GM21526 (cell line): Measurements from ENCODE around the gene DNAJB14.
"Not testable (repeated sequence)": the region's sequence is repeated elsewhere in the genome, so short reads cannot be mapped to it uniquely, and the experiment has no call there.

Experiments used
- ATAC-seq: cut with Tn5 transposase; IDR thresholded peaks from one replicate; pipeline ENCODE4 v1.9.1; 2021; ENCODE audit warnings: moderate library complexity; ENCODE audit not compliant: unreplicated experiment, low FRiP score

Gene DNAJB14

DNA sequence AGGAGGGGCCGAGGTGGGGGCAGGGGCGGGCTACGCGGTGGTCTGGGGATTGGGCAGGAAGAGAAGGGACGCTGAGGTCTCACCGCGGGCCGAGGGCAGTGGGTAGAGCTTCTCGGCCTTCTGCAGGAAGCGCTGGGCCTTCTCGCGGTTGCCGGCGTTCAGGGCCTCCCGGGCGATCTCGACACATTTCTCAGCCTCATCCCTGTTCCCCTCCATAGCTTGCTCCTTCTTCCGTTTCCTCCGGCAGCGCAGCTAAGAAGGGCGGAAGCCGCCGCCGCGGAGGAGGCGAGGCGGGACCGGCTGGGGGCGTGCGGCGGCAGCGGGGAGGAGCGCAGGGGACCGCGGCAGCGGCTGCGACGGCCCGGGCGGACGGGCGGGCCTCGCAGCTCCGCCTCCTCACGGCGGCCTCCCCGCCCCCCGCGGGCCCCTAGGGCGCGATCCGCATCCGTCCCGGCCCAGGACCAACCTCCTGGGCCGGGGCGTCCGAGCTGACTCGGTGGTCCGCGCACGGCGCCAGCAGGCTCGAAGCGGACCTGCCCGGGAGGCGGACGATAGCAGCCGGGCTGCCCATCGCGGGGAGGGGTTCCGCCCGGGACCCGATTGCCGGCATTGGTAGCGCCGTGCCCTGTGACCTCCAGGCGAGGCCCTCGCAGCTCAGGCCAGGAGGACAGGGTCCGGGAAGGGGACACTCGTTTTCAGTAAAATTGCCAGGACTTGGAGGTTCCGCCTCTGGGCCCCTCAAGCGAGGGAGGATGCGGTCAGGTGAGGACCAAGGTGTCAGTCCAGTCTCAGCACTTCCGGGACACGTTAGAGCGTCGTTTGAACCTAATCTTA, at the start of gene DNAJB14:
TSS of gene DNAJB14 (minus strand) at position 263 of the 834 bp plus-strand sequence. CDS start at position 216, 47 bp downstream.
- peak; percentile 44 for ATAC-seq

DNA sequence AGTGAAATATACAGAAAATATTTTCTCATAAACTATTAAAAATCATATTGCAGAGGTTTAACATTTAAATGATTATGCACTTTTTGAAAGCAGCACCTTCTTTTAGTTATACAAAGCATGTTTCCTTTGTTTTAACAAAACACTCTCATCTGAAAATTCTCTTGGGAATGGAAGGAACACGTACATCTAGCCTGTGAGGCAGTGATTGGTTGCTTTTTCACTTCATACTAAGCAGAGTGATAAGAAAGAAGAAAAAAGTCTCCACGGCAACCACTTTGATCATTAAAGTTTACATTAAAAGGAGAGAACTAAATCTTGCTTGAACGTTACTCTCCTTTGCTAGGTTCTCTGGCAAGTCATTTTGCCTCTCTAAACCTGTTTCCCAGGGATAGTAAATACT, 45.3 kb upstream of the DNAJB14 start:
- no peak for ATAC-seq

DNA sequence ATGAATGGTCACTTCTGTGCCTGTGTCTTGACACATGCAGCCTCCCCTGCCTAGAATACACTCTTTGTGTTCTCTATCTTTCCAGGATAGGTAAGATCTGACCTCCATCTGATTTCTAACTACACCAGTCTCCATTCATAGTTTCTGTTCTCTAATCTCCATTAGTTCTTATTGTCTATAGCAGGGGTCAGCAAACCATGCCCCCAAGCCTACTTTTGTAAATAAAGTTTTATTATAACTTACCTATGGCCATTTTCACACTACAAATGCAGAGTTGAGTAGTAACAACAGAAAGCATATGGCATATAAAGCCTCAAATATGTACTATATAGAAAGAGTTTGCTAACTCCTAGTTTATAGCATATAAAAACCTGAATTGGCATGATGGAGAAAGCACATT, 41.3 kb upstream of the DNAJB14 start:
- ATAC-seq = no peak

DNA sequence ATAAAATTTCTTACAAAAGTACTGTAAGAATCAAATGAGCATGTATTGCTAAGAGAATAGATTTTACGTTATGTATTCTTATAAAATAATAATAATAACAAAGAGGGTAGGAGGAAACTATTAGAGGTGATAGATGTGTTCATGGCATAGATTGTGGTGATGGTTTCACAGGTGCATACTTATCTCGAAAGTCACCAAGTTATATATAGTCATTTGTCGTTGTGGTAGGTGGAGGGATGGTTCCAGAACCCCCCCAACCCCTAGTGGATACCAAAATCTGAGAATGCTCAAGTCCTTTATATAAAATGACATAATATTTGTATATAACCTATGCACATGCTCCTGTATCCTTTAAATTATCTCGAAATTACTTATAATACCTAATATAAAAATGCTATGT, 40.4 kb upstream of the DNAJB14 start:
- peak; percentile 71 for ATAC-seq

DNA sequence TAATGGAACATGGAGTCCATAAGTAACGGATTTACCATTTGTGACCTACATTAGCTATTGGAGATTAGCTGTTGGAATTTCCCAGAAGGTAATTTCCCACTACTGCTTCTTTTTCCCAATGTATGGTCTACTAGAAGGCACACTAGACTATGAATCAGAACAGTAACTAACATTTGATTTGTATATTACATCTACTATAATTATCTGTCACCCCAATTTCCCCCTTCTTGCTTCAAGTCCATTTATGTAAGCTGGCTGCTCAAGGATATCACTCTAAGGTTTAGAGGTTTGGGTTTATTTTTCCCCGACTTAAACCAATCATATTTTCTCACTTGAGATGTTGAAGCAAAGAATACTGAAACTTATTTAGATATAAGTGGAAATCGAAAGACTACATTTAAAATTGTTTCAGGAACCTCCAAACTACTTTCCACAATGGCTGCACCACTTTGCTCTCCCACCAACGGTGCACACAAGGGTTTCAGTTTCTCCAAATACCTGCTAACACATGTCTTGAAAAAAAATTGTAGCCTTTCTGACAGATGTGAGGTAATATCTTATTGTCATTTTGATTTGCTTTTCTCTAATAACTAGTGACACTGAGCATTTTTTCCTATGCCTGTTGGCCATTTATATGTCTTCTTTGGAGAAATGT, 37.0 kb upstream of the DNAJB14 start:
- ATAC-seq = no peak

DNA sequence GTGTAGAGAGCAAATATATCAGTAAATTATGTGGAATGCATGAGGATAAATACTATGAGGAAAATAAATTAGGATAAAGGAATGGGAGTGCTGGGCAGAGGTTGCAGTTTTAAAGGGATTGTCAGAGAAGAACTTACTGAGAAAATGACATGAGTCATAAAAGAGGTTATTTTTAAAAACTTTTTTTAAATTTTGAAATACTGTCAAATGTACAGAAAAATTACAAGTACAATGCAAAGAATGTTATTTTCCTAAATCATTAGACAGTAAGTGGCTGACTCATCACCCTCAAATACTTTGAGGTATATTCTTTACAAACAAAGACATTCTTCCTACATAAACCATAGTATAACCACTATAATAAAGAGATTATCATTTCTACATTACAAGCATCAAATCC, 33.5 kb upstream of the DNAJB14 start:
- ATAC-seq = no peak

DNA sequence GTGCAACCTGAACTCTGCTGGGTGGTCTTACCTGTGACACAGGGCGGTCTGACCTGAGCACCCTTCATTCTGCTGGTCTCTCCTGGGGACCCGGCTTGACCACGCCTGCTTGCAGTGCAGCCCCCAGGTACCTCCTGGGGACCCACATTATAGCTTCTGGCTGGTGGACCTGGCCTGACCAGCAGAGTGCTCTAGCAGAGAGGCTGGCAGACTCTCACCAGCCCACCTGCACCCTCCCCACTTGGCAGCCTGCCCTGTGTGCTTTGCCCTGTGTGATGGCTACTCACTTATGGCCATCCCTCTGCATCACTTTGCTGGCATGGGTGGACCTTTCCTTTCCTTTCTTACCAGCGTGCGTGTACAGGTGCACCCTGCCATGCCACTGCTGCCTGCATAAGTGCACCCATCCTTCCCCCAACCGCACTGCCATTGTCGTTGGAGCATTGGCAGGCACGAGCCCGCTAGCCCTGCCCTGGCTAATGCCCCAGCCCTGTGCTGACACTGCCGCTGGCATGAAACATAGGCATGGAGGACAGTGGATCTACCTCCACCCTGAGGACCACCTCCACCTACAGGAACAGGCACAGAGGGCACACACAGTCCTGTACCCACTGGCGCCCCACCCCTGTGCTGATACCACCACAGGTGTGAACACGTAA, 25.2 kb upstream of the DNAJB14 start:
- no peak for ATAC-seq

DNA sequence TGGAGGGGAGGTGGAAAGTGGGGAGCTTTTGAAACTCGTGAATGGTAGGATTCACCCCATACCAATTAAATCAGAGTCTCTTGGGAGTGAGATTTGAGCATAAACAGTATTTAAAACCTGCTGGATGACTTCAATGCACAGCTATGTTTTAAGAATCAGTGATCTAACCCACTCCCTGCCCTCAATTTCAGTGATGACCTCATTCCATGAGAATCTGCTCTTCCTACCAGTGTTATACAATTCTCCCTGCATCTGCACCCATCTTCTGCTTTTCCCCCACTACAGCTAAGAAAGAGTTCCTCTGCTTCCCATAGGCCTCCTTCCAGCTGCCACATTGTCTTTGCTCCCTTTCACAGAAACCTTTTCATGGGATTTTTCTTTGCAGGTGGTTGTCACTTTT, 21.9 kb upstream of the DNAJB14 start:
- no peak for ATAC-seq

DNA sequence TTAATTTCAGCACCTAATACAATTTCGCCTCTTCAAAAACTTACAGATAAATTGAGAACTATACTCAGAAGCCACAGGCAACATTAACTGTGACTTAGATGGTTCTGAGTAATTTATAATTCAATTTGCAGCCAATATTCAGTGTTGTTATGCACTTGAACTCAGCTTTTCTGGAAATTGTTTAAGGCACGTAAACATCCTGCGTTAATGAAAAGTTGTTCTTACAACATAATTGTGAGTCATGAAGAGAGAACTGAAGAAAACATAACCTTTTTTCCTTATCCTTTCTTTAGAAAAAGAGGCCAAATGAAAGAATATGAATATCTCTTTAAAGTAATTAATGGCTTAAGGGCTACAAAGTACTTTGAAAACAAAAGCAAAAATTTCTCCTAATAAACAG, 20.3 kb upstream of the DNAJB14 start:
- ATAC-seq = no peak

DNA sequence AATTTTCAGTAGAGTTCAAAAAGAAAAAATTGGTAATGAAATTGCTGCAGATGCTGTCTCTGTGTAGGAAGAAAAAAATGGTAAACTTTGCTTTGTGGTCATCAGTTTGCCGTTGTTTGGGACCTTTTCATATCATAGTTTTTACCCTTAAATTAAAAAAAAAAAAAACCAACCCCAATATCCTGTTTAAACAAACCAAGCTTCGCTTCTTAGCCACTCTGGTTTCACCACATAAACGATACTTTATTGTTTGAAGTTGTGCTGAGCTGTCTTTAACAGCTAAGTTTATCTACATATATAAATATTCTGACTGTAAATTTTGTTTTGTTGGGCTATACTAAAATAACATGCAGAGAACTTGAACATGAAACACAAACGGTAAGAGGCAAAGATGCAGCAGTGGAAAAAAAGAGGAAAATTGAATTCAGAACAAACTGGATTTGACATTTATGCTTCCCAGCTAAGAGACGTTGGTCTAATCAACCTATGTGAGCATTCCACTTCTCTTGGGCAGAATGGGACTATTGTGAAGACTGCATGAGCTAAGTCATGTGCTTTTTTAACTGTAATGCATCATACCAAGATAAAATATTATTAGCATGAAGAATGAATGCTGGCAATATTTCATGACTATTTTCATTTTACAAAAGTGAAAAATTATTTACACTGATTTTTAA, 19.4 kb upstream of the DNAJB14 start:
- no peak for ATAC-seq

DNA sequence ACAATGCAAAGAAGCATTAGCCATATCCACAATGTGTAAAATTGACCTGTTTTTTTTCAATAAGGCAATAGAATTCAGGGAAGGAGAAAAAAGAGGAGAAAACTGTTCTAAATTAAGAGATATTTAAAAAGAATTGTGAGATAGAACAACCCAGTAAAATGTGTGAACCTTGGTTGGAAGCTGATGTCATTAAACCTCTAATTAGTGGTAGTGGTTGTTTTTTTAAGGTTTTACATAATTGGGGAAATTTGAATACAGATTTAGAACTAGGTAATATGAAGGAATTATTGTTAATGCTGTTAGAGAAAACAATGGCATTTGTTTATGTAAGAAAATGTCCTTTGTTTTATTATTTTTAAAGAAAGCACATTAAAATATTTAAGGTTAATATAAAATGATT, 18.8 kb upstream of the DNAJB14 start:
- ATAC-seq = no peak

DNA sequence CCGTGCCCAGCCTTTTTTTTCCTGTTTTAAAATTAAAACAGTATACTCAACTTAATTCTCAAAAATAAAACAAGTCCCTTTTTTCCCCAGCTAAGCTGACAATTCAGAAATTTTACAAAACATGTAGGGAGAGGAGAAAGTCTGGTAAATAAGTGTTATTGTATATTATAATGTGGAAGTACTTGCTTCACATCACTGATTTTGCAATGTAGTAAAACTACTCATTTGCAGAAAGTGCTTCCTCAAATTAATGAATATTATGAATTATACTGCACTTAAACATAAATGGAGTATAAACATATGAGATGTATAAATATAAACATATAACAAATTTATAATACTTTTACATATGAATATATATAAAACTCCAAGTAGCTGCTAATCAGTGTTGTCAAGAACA, 15.3 kb upstream of the DNAJB14 start:
- ATAC-seq = no peak

DNA sequence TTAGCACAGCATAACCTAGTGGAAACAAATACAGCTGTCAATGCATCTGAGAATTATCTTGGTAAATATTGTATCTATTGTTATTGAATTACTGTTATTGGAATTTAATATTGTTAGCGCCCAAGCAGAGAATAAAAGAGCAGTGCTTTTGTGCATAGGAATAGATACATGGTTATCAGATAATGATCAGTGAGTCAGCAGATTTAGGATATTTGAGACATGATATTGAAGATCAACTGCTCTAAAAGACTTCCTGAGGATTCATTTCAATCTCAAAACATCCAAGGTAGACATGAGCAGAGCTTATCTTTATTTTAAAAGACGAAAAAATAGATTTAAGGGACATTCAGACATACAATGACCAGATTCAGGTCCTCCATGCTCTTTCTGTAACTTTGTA, 14.2 kb upstream of the DNAJB14 start:
- ATAC-seq = no peak

DNA sequence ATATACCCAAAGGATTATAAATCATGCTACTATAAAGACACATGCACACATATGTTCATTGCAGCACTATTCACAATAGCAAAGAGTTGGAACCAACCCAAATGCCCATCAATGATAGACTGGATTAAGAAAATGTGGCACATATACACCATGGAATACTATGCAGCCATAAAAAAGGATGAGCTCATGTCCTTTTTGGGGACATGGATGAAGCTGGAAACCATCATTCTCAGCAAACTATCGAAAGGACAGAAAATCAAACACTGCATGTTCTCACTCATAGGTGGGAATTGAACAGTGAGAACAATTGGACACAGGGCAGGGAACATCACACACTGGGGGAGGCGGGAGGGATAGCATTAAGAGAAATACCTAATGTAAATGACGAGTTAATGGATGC, 11.8 kb upstream of the DNAJB14 start:
- ATAC-seq = not testable (repeated sequence)

DNA sequence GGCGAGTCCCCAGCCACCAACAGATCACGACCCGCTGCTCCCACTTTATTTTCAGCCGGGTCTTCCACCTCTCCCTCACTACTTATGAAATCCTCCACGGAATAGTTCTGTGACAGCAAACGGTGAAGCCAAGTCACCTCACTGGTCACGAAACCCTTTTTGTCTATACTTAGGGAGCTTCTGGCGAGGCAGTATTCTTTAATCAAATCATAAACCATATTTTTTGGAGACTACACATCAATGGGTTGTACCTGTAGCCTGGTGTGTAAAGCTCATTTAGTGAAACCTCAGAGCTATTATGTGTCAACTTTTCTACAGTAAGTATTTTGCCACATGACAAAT, 4.5 kb upstream of the DNAJB14 start:
- ATAC-seq = no peak

DNA sequence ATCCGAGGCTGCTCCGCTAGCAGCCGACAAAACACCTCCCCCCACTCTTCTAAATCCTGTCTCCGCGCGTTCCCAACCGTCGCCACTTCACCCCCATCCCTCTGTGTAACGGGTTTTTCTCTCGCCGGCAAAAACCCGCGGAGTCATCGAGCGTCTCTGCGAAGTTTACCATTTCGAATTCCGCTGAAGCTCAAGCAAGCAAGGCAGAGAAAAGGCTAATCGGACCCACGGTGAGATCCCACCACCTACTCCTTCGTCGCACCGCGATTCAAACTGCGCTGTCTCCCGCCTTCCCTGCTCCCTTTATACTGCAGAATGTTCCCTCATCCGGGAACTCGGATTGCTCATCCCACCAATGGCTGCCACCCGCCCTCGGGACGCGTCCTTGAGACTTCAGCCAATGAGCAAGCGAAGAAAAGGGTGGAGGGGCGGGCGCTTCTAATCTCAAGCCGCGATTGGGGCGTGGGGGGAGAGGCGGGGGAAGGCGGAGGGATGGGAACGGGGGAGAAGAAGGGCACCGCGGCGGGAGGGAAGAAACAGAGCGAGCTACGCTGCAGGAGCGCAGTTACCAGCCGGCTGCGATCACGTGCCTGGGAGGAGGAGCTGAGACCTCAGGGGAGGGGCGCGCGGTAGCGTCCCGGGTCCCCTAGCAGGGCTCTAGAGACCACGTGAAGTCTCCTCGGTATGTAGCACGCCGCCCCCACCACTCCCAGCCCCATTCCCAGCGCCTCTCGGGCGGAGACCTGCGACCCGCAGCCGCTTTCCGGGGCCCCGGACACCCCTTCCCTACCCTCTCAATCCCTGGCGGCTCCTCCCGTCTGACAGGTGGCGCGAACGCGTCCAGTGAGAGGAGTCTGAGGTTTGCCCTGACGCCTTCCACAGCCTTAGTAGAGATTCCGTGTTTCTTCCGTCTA, 3.8 kb upstream of the DNAJB14 start, which contains the start of gene H2AZ1:
TSS of gene H2AZ1 (minus strand) at position 277 of the 914 bp plus-strand sequence. CDS start at position 172, 105 bp downstream.
- ATAC-seq = peak; percentile 66

DNA sequence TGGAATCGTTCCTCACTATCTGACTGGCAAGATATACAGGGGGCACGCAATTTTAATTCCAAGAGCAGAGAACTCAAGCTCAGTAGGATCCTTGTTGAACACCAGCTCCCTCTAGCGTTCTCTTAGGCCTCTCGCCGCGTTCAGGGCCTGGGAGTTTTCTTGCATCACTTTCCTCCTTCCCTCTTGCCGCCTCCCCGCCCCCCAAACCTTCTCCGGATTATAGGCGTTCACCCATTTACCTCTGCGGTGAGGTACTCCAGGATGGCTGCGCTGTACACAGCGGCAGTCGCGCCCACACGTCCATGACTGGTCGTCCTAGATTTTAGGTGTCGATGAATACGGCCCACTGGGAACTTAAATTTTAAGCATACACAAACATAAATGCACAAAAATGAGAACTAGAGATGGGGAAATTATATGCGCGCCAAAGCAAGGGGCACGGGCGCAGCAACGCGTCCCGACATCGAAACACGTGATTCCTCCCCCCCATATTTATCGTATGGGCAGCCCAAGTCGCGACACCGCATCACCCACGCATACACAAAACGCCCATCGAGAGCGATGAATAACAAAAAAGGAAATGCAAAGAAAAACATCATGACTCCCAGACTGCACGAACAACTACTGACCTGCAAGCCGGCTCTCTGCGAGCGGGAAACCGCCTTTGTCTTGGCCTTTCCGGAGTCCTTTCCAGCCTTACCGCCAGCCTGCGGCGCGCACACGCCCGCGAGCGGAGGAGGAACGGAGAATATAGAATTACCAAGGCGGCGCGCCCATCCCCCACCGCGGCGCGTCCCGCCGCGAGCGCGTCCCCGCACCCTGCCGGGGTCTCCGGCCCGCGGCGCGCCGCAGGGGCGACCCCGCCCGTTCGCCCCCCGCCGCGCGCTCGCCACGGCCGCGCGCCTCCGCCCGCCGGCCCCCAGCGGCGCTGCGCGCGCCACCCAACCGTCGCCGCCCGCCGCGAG, 2.9 kb upstream of the DNAJB14 start:
- ATAC-seq = peak; percentile 28

DNA sequence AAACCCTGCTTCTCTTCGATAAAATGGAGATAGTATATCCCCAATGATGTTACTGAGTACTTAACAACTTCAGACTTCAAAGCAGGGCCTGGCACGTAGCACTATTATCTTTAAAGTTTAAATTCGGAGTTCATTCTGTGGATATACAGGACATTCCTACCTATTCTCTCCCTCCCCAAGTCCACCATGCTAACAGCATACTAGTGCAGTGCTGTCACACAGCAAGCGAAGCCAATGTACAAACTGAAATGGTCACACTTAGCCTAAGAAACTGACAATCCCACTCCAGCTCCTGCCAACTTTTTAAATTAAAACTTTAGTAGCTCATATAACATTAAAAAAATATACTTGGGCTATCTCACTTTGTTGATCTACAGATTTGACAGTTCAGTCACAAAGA, 1.2 kb upstream of the DNAJB14 start:
- no peak for ATAC-seq

DNA sequence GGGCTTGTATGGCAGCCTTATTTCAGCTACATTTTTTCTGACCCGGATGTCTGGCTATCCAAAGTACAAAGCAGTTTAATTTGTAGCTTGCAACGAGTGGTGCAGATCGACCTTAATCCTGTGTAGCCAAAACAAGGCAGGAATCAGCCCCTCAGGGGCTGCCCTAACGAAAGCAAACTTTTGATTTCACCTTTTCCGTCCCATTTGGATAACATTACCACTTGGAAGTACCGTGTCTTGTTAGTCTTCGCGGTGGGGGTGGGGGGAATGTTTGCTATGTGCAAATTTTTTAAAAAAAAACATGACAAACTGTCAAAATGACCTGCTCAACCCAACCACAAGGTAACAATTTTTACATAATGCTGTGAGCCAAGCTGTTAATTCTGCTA, 766 bp upstream of the DNAJB14 start:
- no peak for ATAC-seq
